ENCODE data around the gene ITGA3.

The ITGA3 gene

DNA sequence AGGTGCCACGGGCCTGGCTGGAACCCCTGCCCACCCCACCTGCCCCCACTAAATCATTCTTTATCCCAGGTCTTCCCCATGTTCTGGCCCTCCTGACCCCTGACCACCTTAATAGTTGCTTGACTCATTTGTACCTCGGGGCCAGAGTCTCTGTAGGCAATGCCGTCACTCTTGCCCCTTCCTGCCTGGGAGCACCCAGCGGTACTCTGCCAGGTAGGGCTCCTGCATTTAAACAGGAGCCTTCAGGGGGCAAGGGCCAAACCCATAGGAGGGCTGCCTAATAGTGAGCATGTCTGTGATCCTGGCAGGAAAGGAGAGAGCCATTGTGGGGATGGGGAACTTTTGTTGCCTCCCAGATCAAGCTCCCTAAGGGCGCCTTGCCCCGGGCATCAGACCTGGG is 8.8 kb upstream of the ITGA3 start:
- TF ChIP-seq CTCF (IDR thresholded peaks at IDR 0.05): no peak
- Histone ChIP-seq H3K27me3 (ENCODE audit: control insufficient read depth, insufficient read depth, low read length) (no peaks in the 10 kb centered on the region), H3K4me3 (ENCODE audit: low read depth, low read length) (no peak overlapping the region), H3K9ac (no peak overlapping the region), H3K9me3 (ENCODE audit: control insufficient read depth, low read length) (no peaks in the 10 kb centered on the region), H3K4me2 (ENCODE audit: low read length) (no peak overlapping the region), H3K27ac (no peak overlapping the region), H2AFZ (no peak overlapping the region), H3K79me2 (no peaks in the 10 kb centered on the region), H3K36me3 (ENCODE audit: control insufficient read depth, insufficient read depth, low read length) (no peaks in the 10 kb centered on the region), H3K4me1 (no peaks in the 10 kb centered on the region)

DNA sequence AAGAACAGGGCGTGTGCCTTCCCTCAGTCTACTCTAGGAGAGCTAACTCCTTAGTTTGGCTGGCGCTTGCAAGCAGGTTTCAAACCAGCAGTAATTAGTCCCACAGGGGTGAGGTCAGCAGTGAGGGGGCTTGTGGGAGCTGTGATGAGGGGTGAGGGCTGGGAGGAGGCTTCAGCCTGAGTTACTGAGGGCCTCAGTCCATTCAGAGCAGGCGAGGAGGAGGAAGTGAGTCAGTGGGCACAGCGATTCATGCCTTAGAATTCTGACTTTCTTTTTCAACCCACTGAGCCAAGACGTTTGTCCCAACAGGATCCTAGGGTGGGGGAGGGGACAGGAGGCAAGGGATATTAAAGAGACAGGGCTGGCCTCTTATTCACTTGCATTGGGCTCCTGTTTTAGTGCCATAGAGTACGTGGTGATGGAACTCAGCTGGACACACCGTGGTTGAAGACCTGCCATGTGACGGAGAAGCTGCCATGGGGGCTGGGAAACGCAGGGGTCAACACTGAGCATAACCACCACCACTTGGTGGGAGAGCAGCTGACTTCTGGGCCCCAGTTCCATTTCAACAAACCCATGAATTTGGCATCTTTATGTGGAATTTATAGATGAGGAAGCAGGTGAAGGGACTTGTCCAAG is 8.3 kb upstream of the ITGA3 start:
- H3K79me2 ChIP-seq: no peaks in the 10 kb centered on the region
- H2AFZ ChIP-seq: no peak overlapping the region
- no peak overlapping the region for H3K4me3 ChIP-seq (ENCODE audit: low read depth, low read length)
- no peak overlapping the region for H3K9ac ChIP-seq
- H3K4me1 ChIP-seq: no peaks in the 10 kb centered on the region
- no peaks in the 10 kb centered on the region for H3K27me3 ChIP-seq (ENCODE audit: control insufficient read depth, insufficient read depth, low read length)
- H3K27ac ChIP-seq: no peak overlapping the region
- no peaks in the 10 kb centered on the region for H3K9me3 ChIP-seq (ENCODE audit: control insufficient read depth, low read length)
- no peaks in the 10 kb centered on the region for H3K36me3 ChIP-seq (ENCODE audit: control insufficient read depth, insufficient read depth, low read length)
- H3K4me2 ChIP-seq (ENCODE audit: low read length): no peak overlapping the region
- TF ChIP-seq CTCF (IDR thresholded peaks at IDR 0.05): no peak

GRCh38 chr17:50048146-50048720 is 7.7 kb upstream of the ITGA3 start:
- Histone ChIP-seq H3K36me3 (ENCODE audit: control insufficient read depth, insufficient read depth, low read length) (no peaks in the 10 kb centered on the region), H3K4me2 (ENCODE audit: low read length) (no peak overlapping the region), H2AFZ (no peak overlapping the region), H3K9ac (no peak overlapping the region), H3K79me2 (no peaks in the 10 kb centered on the region), H3K27ac (no peak overlapping the region), H3K27me3 (ENCODE audit: control insufficient read depth, insufficient read depth, low read length) (no peaks in the 10 kb centered on the region), H3K9me3 (ENCODE audit: control insufficient read depth, low read length) (no peaks in the 10 kb centered on the region), H3K4me3 (ENCODE audit: low read depth, low read length) (no peak overlapping the region), H3K4me1 (peaks cover 5% of the 10 kb centered on the region)
- no peak for TF ChIP-seq CTCF (IDR thresholded peaks at IDR 0.05)

GRCh38 chr17:50048988-50049387 is 6.9 kb upstream of the ITGA3 start:
- Histone ChIP-seq H3K36me3 (ENCODE audit: control insufficient read depth, insufficient read depth, low read length) (no peaks in the 10 kb centered on the region), H3K27me3 (ENCODE audit: control insufficient read depth, insufficient read depth, low read length) (no peaks in the 10 kb centered on the region), H3K79me2 (no peaks in the 10 kb centered on the region), H2AFZ (no peak overlapping the region), H3K4me1 (peaks cover 10% of the 10 kb centered on the region), H3K4me2 (ENCODE audit: low read length) (no peak overlapping the region), H3K9ac (no peak overlapping the region), H3K4me3 (ENCODE audit: low read depth, low read length) (no peak overlapping the region), H3K27ac (no peak overlapping the region), H3K9me3 (ENCODE audit: control insufficient read depth, low read length) (no peaks in the 10 kb centered on the region)
- no peak for TF ChIP-seq CTCF (IDR thresholded peaks at IDR 0.05)

GRCh38 chr17:50049636-50050035 is 6.3 kb upstream of the ITGA3 start:
- no peak overlapping the region for H3K4me3 ChIP-seq (ENCODE audit: low read depth, low read length)
- TF ChIP-seq CTCF (IDR thresholded peaks at IDR 0.05): no peak
- H2AFZ ChIP-seq: no peak overlapping the region
- no peaks in the 10 kb centered on the region for H3K9me3 ChIP-seq (ENCODE audit: control insufficient read depth, low read length)
- no peaks in the 10 kb centered on the region for H3K27me3 ChIP-seq (ENCODE audit: control insufficient read depth, insufficient read depth, low read length)
- H3K4me2 ChIP-seq (ENCODE audit: low read length): no peak overlapping the region
- no peak overlapping the region for H3K27ac ChIP-seq
- no peak overlapping the region for H3K9ac ChIP-seq
- H3K4me1 ChIP-seq: peaks cover 10% of the 10 kb centered on the region
- H3K79me2 ChIP-seq: no peaks in the 10 kb centered on the region
- no peaks in the 10 kb centered on the region for H3K36me3 ChIP-seq (ENCODE audit: control insufficient read depth, insufficient read depth, low read length)

Data from parathyroid adenoma (tissue), 2 donors.